HepG2 (cell line): ENCODE data around the gene PLCD4. TPM values are rescaled to one million over a fixed set of nuclear protein-coding genes. Genes with fewer than 3 reads are reported as not detected.

Experiments used
- CREB1 ChIP-seq, 2 experiments: fragments of 450-650 bp in 1 of 2; IDR thresholded peaks; 2 replicates each; pipeline ENCODE4 v1.6.1; 2016 to 2017; ENCODE audit warnings: control low read depth in 1 of 2, mild to moderate bottlenecking in 1 of 2, missing compliant biosample characterization in 1 of 2, missing genetic modification characterization in 1 of 2
- EZH2 ChIP-seq: conservative IDR thresholded peaks from 2 replicates; pipeline ENCODE4 v1.6.1; 2012; ENCODE audit warnings: mild to moderate bottlenecking, low read depth, low read length, moderate library complexity
- GATAD2A ChIP-seq: IDR thresholded peaks from 2 replicates; pipeline ENCODE4 v1.6.1; 2016
- GLMP ChIP-seq: sonication (generic); formaldehyde crosslinking; IDR thresholded peaks from 2 replicates; pipeline ENCODE4 v1.9.0; 2021; ENCODE audit warnings: missing genetic modification reagents, mild to moderate bottlenecking, borderline replicate concordance
- HMG20B ChIP-seq: conservative IDR thresholded peaks from 2 replicates; pipeline ENCODE4 v1.6.1; 2016; ENCODE audit warnings: missing genetic modification reagents, missing compliant biosample characterization
- JDP2 ChIP-seq: sonication (generic); formaldehyde crosslinking; IDR thresholded peaks from 2 replicates; pipeline ENCODE4 v1.8.1; 2022; ENCODE audit warnings: missing genetic modification reagents, borderline replicate concordance
- KAT2B ChIP-seq: fragments of 150-350 bp; IDR thresholded peaks from 2 replicates; pipeline ENCODE4 v1.6.1; 2014; ENCODE audit warnings: low read depth, low read length, borderline replicate concordance
- KDM6A ChIP-seq: IDR thresholded peaks from 2 replicates; pipeline ENCODE4 v1.6.1; 2016; ENCODE audit warnings: low read depth
- KLF6 ChIP-seq: IDR thresholded peaks from 2 replicates; pipeline ENCODE4 v1.8.0; 2016; ENCODE audit warnings: missing biosample characterization, missing genetic modification reagents
- MTF1 ChIP-seq: sonication (generic); formaldehyde crosslinking; IDR thresholded peaks from 2 replicates; pipeline ENCODE4 v1.5.0; 2020; ENCODE audit warnings: missing genetic modification reagents
- NCOA2 ChIP-seq: sonication (generic); formaldehyde crosslinking; IDR thresholded peaks from 2 replicates; pipeline ENCODE4 v1.8.0; 2022; ENCODE audit warnings: inconsistent platforms
- PHF21A ChIP-seq: sonication (generic); formaldehyde crosslinking; IDR thresholded peaks from 2 replicates; pipeline ENCODE4 v1.5.0; 2020; ENCODE audit warnings: mild to moderate bottlenecking, missing genetic modification reagents
- RARG ChIP-seq: sonication (generic); formaldehyde crosslinking; IDR thresholded peaks from 2 replicates; pipeline ENCODE4 v1.4.0; 2020; ENCODE audit warnings: low read depth, mild to moderate bottlenecking, missing genetic modification reagents
- ZBTB7B ChIP-seq: sonication (generic); formaldehyde crosslinking; IDR thresholded peaks from 2 replicates; pipeline ENCODE4 v1.4.0; 2020; ENCODE audit warnings: missing genetic modification reagents
- ZMYM3 ChIP-seq: sonication (generic); formaldehyde crosslinking; IDR thresholded peaks from 2 replicates; pipeline ENCODE4 v1.5.1; 2020; ENCODE audit warnings: mild to moderate bottlenecking, missing genetic modification reagents
- ZNF160 ChIP-seq: sonication (generic); formaldehyde crosslinking; IDR thresholded peaks from 2 replicates; pipeline ENCODE4 v1.8.0; 2022; ENCODE audit warnings: mild to moderate bottlenecking, inconsistent platforms, missing genetic modification reagents
- ZNF296 ChIP-seq: sonication (generic); formaldehyde crosslinking; conservative IDR thresholded peaks from 2 replicates; pipeline ENCODE4 v1.5.0; 2020; ENCODE audit warnings: mild to moderate bottlenecking, missing genetic modification reagents
- ZNF367 ChIP-seq: sonication (generic); formaldehyde crosslinking; IDR thresholded peaks from 2 replicates; pipeline ENCODE4 v1.4.0; 2020; ENCODE audit warnings: missing genetic modification reagents, borderline replicate concordance
- ZNF44 ChIP-seq: sonication (generic); formaldehyde crosslinking; IDR thresholded peaks from 2 replicates; pipeline ENCODE4 v1.5.1; 2020; ENCODE audit warnings: mild to moderate bottlenecking, missing genetic modification reagents
- ZNF772 ChIP-seq: sonication (generic); formaldehyde crosslinking; IDR thresholded peaks from 2 replicates; pipeline ENCODE4 v1.5.0; 2020; ENCODE audit warnings: mild to moderate bottlenecking, missing genetic modification reagents
- ZNF777 ChIP-seq: sonication (generic); formaldehyde crosslinking; IDR thresholded peaks from 2 replicates; pipeline ENCODE4 v1.4.0; 2020; ENCODE audit warnings: missing genetic modification reagents
- ZNF790 ChIP-seq: sonication (generic); formaldehyde crosslinking; IDR thresholded peaks from 2 replicates; pipeline ENCODE4 v1.8.0; 2022; ENCODE audit warnings: missing genetic modification reagents, mild to moderate bottlenecking, borderline replicate concordance
- polyA plus RNA-seq, 8 experiments: library from polyadenylated mRNA; depleted of rRNA in 3 of 8; stranded (reverse) in 7 of 8; unstranded in 1 of 8; fragments of >200 nt; fragmentation: Illumina TruSeq in 4 of 8; extraction: Trizol in 4 of 8; gene quantifications; 2 replicates each; pipeline versions ENCODE4 v1.2.1 to v1.2.3, GENCODE V29; 2011 to 2016; ENCODE audit warnings: low read depth in 4 of 8, missing spikeins in 1 of 8, mixed read lengths in 1 of 8; ENCODE audit not compliant: insufficient read depth in 1 of 8
- total RNA-seq, 5 experiments: library from RNA; depleted of rRNA; stranded (reverse); fragments of >200 nt; fragmentation: Illumina TruSeq; extraction: Trizol; gene quantifications; 2 replicates each; pipeline ENCODE4 v1.2.3, GENCODE V29; 2016; ENCODE audit warnings: low read depth in 1 of 5
- TF ChIP-seq, protein P1 (sequence below): sonication (generic); formaldehyde crosslinking; IDR thresholded peaks from 2 replicates; pipeline ENCODE4 v1.5.0; 2020; ENCODE audit warnings: missing genetic modification reagents
- TF ChIP-seq, protein P2 (sequence below): sonication (generic); formaldehyde crosslinking; IDR thresholded peaks from 2 replicates; pipeline ENCODE4 v1.9.0; 2021; ENCODE audit warnings: missing genetic modification reagents, borderline replicate concordance
- TF ChIP-seq, protein P3 (sequence below): sonication (generic); formaldehyde crosslinking; IDR thresholded peaks from 2 replicates; pipeline ENCODE4 v1.4.0; 2020; ENCODE audit warnings: mild to moderate bottlenecking, missing genetic modification reagents

The PLCD4 gene
- total and polyA plus RNA-seq, 2 of the 13 experiments (the other 11 are each of a cell fraction or from before 2014, with no cell fraction given): 0.26 TPM; not detected in 1

- TF ChIP-seq, protein P1, sequence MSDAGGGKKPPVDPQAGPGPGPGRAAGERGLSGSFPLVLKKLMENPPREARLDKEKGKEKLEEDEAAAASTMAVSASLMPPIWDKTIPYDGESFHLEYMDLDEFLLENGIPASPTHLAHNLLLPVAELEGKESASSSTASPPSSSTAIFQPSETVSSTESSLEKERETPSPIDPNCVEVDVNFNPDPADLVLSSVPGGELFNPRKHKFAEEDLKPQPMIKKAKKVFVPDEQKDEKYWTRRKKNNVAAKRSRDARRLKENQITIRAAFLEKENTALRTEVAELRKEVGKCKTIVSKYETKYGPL (CRISPR knock-in tag): no peak
- no peak for TF ChIP-seq ZNF790
- TF ChIP-seq, protein P2, sequence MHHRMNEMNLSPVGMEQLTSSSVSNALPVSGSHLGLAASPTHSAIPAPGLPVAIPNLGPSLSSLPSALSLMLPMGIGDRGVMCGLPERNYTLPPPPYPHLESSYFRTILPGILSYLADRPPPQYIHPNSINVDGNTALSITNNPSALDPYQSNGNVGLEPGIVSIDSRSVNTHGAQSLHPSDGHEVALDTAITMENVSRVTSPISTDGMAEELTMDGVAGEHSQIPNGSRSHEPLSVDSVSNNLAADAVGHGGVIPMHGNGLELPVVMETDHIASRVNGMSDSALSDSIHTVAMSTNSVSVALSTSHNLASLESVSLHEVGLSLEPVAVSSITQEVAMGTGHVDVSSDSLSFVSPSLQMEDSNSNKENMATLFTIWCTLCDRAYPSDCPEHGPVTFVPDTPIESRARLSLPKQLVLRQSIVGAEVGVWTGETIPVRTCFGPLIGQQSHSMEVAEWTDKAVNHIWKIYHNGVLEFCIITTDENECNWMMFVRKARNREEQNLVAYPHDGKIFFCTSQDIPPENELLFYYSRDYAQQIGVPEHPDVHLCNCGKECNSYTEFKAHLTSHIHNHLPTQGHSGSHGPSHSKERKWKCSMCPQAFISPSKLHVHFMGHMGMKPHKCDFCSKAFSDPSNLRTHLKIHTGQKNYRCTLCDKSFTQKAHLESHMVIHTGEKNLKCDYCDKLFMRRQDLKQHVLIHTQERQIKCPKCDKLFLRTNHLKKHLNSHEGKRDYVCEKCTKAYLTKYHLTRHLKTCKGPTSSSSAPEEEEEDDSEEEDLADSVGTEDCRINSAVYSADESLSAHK: no peak
- no peak for TF ChIP-seq ZNF772 (CRISPR knock-in tag)
- TF ChIP-seq RARG (CRISPR knock-in tag): no peak
- no peak for TF ChIP-seq EZH2
- TF ChIP-seq ZNF367 (CRISPR knock-in tag): no peak
- TF ChIP-seq ZBTB7B (CRISPR knock-in tag): peak; percentile 13
- TF ChIP-seq ZMYM3 (CRISPR knock-in tag): no peak
- peak; percentile 63; the same call in 1 of the 2 replicates for TF ChIP-seq GATAD2A (CRISPR knock-in tag)
- peak; percentile 72; the same call in 1 of the 2 replicates for TF ChIP-seq PHF21A (CRISPR knock-in tag)
- no peak for TF ChIP-seq JDP2
- TF ChIP-seq KLF6 (CRISPR knock-in tag): peak; percentile 81
- peak; percentile 46; the same call in 1 of the 2 replicates for TF ChIP-seq MTF1 (CRISPR knock-in tag)
- no peak for TF ChIP-seq CREB1 (IDR thresholded peaks at IDR 0.05)
- peak; percentile 93 for TF ChIP-seq CREB1 (CRISPR knock-in tag; IDR thresholded peaks at IDR 0.05)
- TF ChIP-seq NCOA2 (CRISPR knock-in tag): no peak; the same call in none of the 2 replicates
- TF ChIP-seq ZNF777: no peak; the same call in 1 of the 2 replicates
- TF ChIP-seq, protein P3, sequence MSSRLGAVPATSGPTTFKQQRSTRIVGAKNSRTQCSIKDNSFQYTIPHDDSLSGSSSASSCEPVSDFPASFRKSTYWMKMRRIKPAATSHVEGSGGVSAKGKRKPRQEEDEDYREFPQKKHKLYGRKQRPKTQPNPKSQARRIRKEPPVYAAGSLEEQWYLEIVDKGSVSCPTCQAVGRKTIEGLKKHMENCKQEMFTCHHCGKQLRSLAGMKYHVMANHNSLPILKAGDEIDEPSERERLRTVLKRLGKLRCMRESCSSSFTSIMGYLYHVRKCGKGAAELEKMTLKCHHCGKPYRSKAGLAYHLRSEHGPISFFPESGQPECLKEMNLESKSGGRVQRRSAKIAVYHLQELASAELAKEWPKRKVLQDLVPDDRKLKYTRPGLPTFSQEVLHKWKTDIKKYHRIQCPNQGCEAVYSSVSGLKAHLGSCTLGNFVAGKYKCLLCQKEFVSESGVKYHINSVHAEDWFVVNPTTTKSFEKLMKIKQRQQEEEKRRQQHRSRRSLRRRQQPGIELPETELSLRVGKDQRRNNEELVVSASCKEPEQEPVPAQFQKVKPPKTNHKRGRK: no peak
- peak; percentile 72 for TF ChIP-seq ZNF160 (CRISPR knock-in tag)
- TF ChIP-seq KDM6A: no peak
- no peak for TF ChIP-seq GLMP
- TF ChIP-seq HMG20B (CRISPR knock-in tag): peak; percentile 43; the same call in 1 of the 2 replicates
- peak; percentile 66 for TF ChIP-seq ZNF44 (CRISPR knock-in tag)
- no peak for TF ChIP-seq ZNF296 (CRISPR knock-in tag)
- no peak for TF ChIP-seq KAT2B
These were observed 51.7 kb downstream of the PLCD4 start, which contains the start of the genes BCS1L and ZNF142 (continued) for GRCh38 chr2:218659258-218659987.
